HG03280 (cell line): ENCODE results near the gene C11orf24.
A peak's percentile ranks its signal among the peaks of the same experiment; 100 is the strongest.

ENCODE experiments used
- ATAC-seq: cut with Tn5 transposase; IDR thresholded peaks from one replicate; pipeline ENCODE4 v1.9.1; 2021; ENCODE audit warnings: mild to moderate bottlenecking, moderate library complexity; ENCODE audit not compliant: unreplicated experiment

The C11orf24 gene

GRCh38 chr11:68273026-68273738 is 1.4 kb upstream of the C11orf24 start:
- ATAC-seq = no peak

GRCh38 chr11:68271023-68271780 is 571 bp downstream of the C11orf24 start:
- peak; percentile 27 for ATAC-seq

GRCh38 chr11:68270196-68271022 is 1.4 kb downstream of the C11orf24 start:
- no peak for ATAC-seq

GRCh38 chr11:68269414-68270081 is 2.2 kb downstream of the C11orf24 start:
- no peak for ATAC-seq

GRCh38 chr11:68267881-68268240 is 3.9 kb downstream of the C11orf24 start:
- no peak for ATAC-seq

GRCh38 chr11:68266936-68267880 is 4.6 kb downstream of the C11orf24 start:
- no peak for ATAC-seq

GRCh38 chr11:68266121-68266891 is 5.5 kb downstream of the C11orf24 start:
- ATAC-seq = peak; percentile 67

GRCh38 chr11:68264741-68265540 is 6.8 kb downstream of the C11orf24 start:
- no peak for ATAC-seq

GRCh38 chr11:68264244-68264643 is 7.5 kb downstream of the C11orf24 start:
- ATAC-seq = no peak

GRCh38 chr11:68263444-68264035 is 8.2 kb downstream of the C11orf24 start:
- no peak for ATAC-seq

GRCh38 chr11:68262544-68262827 is 9.3 kb downstream of the C11orf24 start:
- ATAC-seq = no peak

GRCh38 chr11:68261749-68262543 is 9.8 kb downstream of the C11orf24 start:
- ATAC-seq = no peak

GRCh38 chr11:68261006-68261405 is 10.8 kb downstream of the C11orf24 start:
- no peak for ATAC-seq

GRCh38 chr11:68260484-68260883 is 11.3 kb downstream of the C11orf24 start:
- no peak for ATAC-seq

- no peak for ATAC-seq
Measured at GRCh38 chr11:68259122-68259959, 12.4 kb downstream of the C11orf24 start.

- no peak for ATAC-seq
Measured at GRCh38 chr11:68258363-68258765, 13.4 kb downstream of the C11orf24 start.
